ENCODE measurements around the gene ALS2. TPM values are rescaled to one million over a fixed set of nuclear protein-coding genes. Genes with fewer than 3 reads are reported as not detected.
A peak's percentile ranks its signal among the peaks of the same experiment; 100 is the strongest.
"Not testable (repeated sequence)": the region's sequence is repeated elsewhere in the genome, so short reads cannot be mapped to it uniquely, and the experiment has no call there.

ALS2 gene
- total RNA-seq, 1 experiment from 2014 or later: 28.2 TPM

DNA sequence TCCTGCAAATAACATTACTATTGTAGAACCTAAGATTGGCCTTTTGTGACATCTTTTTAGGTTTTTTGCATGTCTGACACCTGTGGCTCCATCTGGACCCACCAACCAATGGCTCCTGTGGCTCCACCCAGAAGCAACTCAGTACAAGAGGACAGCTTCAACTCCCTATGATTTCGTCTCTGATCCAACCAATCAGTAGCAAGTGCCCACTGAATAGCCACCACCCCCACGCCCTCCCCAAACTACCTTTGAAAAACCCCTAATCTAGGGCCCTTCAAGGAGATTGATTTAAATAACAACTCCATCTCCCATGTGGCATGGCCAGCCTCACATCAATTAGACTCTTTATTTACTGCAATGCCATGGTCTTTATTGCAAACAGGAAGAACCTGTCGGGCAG, 105.9 kb downstream of the ALS2 start:
- DNase-seq (ENCODE audit: low read depth): no peak

DNA sequence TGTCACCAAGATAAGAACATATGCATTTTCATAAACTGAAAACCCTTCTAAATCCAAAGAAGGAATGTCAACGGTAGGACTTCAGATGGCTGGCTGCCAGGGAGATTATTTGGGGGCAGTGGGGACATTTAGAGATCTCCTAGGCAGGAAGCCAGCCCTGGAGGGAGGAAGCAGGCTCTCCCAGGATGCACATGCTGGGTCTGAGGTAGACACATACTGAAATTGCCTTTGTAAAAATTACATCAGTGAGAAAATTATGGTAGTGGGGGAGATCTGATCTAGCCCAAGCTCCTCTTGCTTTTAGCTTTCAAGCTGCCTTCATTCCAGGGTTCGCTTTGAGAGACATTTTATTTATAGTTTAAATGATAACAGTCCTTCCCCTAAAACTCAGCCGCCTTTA, 106.4 kb downstream of the ALS2 start:
- DNase-seq (ENCODE audit: low read depth): no peak

DNA sequence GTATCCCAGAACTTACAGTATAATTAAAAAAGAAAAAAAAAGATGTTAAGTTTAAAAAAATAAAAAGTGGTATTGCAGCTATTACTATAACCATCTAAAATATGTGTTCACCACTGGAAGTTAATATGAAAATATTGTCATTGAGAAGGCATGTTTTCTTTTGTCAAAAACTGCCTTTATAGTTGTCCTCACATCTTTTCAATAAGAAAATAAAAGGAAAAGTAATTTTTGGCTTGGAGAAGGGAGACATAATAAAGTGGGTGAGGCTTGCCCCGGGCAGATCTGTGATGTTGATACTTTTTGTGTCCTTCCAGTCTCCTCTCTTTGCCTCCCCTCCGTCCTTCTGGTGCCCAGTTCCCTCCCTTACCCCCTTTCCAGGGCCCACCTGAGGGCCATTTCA, 107.2 kb downstream of the ALS2 start:
- no peak for DNase-seq (ENCODE audit: low read depth)

DNA sequence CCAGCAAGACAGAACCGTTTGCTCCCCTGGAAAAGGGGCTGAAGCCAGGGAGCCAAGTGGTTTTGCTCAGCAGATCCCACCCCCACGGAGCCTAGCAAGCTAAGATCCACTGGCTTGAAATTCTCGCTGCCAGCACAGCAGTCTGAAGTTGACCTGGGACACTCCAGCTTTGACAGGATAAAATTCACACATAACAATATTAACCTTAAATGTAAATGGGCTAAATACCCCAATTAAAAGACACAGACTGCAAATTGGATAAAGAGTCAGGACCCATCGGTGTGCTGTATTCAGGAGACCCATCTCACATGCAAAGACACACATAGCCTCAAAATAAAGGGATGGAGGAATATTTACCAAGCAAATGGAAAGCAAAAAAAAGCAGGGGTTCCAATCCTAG, 109.5 kb downstream of the ALS2 start:
- DNase-seq (ENCODE audit: low read depth): not testable (repeated sequence)

DNA sequence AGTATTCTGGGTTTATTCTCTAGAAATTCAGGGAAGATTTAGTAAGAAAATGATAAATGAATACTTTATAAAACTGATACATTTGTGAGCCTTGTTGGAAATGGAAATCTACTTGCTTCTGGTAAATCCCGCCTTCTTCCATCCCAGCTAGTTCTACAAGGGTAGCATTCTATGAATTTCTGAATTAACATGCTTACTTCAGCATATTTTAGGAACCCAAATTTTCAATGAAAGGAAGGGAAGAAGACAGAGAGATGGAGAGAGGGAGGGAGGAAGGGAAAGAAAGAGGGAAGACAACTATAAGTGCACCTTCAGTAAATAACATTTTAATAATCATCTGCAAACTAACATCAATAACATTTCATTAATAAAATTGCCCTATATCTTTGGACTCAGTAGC, 110.9 kb downstream of the ALS2 start:
- no peak for DNase-seq (ENCODE audit: low read depth)

DNA sequence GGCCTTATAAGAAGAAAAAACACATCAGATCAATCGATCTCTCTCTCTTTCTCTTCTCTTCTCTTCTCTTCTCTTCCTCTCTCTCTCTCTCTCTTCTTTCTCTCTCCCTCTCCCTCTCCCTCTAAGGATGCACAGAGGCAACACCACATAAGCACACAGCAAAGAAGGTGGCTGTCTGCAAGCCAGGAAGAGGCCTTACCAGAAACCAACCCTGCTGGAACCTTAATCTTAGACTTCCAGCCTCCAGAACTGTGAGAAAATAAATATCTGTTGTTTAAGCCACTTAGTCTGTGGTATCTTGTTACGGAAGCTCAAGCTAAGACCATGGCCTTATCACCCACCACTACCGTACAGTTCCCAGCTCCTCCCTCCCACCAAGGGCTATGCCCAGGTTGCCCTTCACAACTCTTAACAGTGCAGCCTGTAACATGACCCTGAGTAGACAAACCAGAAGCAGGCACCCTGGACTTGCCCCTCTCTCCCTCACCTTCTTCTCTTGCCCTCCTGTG, 112.3 kb downstream of the ALS2 start:
- no peak for DNase-seq (ENCODE audit: low read depth)

DNA sequence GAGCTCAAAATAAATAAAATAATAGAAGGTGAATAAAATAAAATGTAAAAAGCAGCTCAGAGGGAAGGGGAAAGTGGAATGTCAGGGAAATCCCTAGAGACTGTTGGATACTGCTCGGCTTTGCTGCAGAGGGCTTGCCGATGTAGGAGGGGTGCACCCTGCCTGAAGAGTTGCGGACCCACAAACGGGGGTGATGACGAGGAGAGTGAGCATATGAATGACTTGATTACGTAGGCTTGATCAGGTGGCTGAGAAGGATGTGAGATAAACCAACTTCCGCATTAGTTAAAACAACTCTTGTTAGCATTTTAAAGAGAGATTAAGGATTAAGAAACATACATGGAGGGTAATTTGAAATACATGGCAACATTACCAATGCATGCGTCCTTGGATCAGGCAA, 116.4 kb downstream of the ALS2 start:
- DNase-seq (ENCODE audit: low read depth): no peak

DNA sequence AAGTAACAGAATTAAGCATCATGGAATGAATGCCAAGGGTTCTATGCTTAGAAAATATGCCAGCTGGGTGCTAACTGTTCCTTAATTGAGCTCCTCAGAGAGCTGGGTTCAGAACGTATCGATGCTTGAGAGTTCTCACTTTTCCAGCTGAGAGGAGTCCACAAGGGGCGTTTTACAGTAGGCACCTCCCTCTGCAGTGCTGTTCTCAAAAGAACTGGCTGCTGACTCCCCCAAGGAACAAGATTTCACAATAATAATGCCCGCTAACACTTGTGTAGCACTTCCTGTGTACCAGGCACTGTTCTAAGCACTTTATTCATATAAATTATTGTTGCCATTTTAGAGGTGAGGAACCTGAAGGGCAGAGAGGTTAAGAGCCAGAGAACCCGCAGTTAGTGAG, 119.4 kb downstream of the ALS2 start:
- DNase-seq (ENCODE audit: low read depth): no peak

DNA sequence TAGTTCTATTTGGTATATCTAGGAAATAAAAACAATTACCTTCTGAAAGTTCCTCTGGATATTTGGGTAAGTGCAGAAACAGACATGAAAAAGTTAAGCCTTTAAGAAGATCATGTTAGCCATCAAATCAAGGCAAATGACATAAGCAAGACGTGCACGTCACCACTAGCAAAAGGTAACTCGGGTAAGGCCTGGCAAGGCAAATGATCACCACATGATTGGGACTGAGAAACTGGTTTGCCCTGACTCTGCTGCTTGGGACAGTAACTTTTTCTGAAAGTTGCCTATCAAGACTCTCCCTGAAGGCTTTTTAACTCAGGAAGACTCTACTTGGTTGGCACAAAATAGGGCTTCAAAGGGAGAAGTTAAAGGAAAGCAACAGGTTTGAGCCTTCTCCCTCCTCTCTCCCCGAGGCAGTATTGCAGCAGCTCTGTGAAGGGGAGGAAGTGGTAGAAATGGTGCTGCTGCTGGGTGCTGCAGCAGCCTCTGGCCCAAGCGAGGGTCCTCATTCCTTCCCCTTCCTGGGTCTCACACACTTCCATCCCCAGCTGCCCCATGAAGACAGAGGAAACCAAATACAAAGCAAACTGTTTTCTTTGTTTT, 120.3 kb downstream of the ALS2 start:
- DNase-seq (ENCODE audit: low read depth): no peak

DNA sequence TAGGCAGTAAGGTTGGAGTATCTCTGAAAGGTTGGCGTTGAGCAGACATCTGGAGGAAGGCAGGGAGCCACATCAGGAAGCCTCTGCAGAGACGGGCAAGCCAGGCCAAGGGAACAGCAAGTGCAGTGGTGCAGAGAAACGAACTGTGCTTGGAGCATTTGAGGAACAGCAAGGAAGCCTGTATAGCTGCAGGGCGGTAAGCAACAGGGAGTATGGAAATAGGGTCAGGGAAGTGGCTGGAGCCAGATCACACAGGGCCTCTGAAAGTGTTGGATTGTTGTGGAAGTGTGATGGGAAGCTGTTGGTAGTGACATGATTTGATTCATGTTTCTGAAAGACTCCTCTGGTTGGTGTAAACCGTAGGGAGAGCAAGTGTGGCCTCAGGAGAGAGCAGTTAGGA, 124.0 kb downstream of the ALS2 start:
- no peak for DNase-seq (ENCODE audit: low read depth)

DNA sequence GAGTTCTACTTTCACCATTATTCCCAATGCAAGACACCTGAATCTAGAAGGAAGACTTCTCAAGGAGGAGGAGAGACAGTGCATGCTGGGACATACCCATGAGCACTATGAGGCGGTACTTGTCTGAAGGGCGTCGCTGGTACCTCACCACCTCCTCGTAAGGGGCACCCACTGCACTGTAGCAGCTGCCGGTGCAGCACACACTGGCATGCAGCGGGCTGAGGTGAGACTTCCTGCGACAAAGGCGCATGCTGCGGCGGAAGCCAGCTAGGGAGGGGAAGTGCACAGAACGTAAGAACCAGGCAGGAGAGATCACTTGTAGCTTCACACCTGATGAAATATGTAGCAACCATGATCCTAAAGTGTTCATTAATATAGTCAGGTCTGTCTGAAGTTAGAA, 124.6 kb downstream of the ALS2 start:
- no peak for DNase-seq (ENCODE audit: low read depth)

DNA sequence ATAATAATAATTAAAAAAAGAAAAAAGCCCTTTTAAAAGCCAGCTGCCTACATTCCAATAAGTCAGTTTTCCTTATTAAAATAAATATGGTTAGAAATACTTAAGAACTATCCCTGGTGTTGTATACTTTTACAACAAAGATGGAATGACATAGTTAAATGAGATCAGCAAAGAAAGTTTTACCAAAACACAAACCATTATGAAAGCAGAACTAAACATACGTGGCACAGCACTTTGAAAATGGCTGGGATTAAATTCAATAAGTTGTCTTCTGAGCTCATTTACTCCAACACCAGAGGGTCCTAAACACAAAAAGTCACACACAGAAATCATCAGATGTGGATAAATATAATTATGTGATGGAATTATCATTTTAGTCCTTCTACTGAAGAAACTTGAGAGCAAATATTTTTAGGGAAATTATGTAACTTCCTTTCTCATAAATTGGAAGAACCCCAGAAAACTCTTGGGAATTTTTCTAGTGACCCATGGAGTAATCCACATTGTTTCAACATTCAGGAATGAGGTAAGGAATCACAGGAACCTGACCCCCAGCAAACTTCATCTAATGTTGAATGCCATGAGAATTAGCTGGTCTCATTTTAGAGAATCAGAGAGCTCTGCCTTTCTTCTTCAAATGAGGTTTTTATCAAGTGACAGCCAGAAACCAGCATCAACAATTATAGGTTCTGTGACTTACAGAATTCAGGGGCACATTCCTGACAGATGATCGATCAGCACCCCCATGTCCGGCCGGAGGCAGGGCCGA, 125.9 kb downstream of the ALS2 start:
- peak; percentile 71 for DNase-seq (ENCODE audit: low read depth)

DNA sequence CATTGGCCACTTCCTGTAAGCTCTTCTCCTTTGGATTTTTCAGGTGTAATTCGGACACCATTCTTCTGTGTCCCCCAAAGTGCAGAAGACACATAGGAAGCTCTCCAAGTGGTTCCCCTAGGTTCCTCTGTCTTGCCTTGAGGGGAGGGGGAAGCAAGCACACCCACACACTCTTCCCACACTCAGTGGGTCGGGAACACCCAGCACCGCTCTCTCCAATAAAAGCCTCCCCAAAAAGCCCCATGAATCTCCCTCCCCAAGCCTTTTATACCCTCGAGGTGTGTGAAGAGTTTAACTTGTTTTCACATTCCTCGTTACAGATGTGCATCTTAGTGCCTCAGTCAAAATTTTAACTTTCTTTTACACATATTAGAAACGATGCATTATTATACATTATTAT, 127.5 kb downstream of the ALS2 start:
- no peak for DNase-seq (ENCODE audit: low read depth)

Other genes with a start within 250 kb of the ALS2 start
- 58.8 and 68.8 TPM in 2 replicates for gene TMEM237, start 137.4 kb downstream of the ALS2 start, total RNA-seq (2014; rRNA removed; shearing (Covaris generic))
- 5.9 and 9.5 TPM in 2 replicates for gene MPP4, start 82.3 kb downstream of the ALS2 start, total RNA-seq (2014; rRNA removed; shearing (Covaris generic))
- 7.0 and 17.6 TPM in 2 replicates for gene CDK15, start 25.6 kb upstream of the ALS2 start, total RNA-seq (2014; rRNA removed; shearing (Covaris generic))

Measured in M059J (cell line).